HG03521 (cell line): ENCODE data around the gene NLGN4X.

Source experiments
- ATAC-seq: cut with Tn5 transposase; IDR thresholded peaks from one replicate; pipeline ENCODE4 v1.9.1; 2021; ENCODE audit warnings: mild to moderate bottlenecking, moderate library complexity; ENCODE audit not compliant: unreplicated experiment

The NLGN4X gene

DNA sequence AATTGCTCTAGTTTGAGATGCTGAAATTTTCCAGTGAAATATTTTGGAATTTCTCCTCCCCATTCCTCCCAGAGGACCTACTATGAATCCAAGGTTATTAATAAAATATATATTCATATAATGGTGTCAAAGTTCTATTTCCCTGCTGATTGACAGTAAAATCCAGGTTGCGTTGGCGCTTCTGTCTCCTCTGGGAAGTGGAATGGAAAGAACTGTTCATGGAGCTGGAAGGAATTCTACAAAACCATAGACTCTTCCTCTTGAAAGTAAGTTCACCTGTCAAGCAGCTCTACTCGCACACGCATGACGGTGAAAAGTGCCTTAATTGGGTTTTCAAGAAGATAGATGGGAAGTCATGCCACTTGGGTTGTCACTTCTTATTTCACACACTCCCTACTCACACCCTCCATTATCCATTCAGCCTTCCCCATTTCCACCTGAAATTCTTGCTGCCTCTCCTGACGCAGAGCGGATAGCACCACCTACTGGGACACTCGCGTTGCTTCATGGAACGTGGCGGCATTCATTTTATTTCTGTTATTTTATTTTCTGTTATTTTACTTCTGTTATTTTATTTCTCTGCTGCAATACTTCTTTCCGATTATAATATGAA lies 351.6 kb downstream of the NLGN4X start:
- no peak for ATAC-seq

DNA sequence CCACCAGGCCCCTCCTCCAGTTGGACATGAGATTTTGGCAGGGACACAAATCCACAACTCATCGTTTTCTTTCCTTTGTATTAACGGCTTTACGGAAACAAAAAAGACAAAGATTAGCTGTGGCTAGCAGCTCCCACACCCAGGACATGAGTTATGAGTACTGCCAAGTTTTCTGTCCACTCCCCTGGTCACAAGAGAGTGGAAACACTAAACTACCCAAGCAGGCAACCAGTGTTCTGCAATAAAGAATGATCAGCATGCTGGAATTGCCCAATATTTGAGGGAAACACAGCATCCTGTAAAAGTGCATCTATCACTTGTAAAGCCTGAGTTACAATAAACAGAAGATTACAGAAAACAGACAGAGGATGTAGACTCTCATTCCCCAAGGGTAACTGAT lies 358.4 kb downstream of the NLGN4X start:
- ATAC-seq = no peak

DNA sequence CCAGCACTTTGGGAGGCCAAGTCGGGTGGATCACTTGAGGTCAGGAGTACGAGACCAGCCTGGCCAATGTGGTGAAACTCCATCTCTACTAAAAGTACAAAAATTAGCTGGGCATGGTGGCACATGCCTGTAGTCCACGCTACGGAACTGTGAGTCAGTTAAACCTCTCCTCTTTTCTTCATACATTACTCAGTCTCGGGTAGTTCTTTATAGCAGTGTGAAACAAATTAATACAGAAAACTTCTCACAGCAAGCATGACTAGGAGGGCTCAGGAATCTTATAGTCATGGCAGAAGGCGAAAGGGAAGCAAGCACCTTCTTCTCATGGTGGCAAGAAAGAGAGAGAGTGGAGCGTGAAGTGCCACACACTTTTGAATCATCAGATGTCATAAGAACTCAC lies 358.9 kb downstream of the NLGN4X start:
- ATAC-seq = no peak

DNA sequence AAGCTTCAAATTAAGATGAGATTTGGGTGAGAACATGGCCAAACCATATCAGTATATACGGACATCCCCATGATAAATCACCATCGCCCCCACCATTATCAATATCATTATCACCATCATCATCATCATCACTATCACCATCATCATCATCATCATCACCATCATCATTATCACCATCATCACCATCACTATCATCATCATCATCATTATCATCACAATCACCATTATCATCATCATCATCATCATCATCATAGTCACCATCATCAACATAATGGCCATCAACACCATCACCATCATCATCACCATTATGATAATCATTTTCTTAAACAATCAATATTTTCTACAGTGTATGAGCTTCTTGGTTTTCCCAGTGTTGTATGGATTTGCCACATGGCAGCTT lies 360.9 kb downstream of the NLGN4X start:
- no peak for ATAC-seq

DNA sequence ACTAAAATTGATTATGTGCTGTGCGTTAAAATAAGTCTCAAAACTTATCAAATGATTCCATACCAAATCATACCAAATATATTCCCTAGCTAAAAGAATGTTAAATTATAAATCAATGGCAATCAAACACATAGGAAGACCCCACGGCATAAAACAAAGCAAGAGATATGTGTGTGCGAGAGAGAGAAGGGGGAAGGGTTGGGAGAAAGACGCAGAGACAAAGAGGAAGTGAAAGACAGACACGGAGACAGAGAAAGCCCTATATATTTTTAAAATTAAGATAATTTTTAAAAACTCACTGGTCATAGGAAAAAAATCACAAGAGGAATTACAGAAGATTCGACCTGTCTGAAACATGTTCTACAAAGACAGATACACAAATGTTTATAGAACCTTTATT lies 371.4 kb downstream of the NLGN4X start:
- no peak for ATAC-seq

DNA sequence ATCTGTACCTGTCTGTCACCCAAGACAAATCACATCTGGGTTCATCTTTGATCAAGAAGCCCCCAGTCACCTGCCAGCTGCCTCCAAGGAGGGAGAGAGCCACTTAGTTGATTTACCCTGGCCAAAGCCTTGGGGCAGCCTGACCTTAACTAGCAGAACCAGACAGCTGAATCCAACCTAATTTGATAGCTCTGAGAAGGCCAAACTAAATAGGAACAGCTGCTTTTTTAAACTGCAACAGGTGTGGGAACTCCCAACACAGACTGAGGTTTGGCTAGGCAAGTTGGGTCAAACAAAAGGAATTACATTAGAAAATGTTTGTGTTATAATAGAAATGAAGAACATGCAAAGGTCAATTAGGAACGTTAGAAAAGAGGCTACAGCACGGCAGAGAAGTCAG lies 375.7 kb downstream of the NLGN4X start:
- ATAC-seq = no peak

DNA sequence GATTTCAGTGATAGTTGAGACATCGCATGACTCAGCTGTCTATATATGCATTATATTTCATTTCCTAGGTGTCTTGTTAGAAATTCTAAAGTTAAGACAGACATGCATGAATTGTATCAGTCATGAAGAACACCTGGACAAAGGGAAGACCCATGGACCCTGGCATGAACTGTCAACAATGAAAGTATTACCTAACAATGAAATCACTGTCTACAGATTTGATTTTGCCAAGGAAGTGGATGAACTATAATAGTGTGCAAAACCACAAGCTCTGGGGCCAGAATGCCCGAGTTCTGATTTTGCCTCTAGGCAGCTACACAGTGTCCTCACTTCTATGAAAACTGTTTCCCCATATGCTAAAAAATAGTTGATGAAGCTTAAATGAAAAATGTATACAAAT lies 386.1 kb downstream of the NLGN4X start:
- no peak for ATAC-seq
